ENCODE data around the gene WNT7B.
A peak's percentile ranks its signal among the peaks of the same experiment; 100 is the strongest.

Gene WNT7B

DNA sequence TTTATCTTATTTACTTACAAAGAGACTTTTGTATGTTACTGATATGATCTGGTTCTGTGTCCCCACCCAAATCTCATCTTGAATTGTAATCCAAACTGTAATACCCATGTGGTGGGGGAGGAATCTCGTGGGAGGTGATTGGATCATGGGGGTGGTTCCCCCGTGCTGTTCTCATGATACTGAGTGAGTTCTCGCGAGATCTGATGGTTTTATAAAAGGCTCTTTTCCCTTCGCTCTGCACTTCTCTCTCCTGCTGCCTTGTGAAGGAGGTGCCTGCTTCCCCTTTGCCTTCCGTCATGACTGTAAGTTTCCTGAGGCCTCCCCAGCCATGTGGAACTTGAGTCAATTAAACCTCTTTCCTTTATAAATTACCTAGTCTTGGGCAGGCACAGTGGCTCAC lies 42.4 kb upstream of the WNT7B start:
- TF ChIP-seq, protein P1, sequence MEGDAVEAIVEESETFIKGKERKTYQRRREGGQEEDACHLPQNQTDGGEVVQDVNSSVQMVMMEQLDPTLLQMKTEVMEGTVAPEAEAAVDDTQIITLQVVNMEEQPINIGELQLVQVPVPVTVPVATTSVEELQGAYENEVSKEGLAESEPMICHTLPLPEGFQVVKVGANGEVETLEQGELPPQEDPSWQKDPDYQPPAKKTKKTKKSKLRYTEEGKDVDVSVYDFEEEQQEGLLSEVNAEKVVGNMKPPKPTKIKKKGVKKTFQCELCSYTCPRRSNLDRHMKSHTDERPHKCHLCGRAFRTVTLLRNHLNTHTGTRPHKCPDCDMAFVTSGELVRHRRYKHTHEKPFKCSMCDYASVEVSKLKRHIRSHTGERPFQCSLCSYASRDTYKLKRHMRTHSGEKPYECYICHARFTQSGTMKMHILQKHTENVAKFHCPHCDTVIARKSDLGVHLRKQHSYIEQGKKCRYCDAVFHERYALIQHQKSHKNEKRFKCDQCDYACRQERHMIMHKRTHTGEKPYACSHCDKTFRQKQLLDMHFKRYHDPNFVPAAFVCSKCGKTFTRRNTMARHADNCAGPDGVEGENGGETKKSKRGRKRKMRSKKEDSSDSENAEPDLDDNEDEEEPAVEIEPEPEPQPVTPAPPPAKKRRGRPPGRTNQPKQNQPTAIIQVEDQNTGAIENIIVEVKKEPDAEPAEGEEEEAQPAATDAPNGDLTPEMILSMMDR (IDR thresholded peaks at IDR 0.05), result no peak

DNA sequence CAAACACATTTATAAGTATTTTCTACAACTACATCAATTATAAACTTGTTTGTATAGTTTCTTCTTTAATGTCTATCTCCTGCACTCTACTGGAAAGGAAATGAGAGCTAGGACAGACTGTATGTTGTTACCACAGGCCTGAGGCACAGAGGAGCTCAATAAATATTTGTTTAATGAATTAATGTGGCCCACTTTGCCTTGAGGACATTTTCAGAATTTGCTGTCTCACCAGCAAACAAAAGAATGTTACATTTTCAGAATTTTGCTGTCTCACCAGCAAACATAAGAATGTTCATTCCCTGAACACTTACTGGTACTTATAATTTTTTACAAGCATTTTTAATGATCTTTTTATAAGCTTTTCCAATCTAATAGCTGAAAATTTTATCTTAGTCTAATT lies 41.9 kb upstream of the WNT7B start:
- TF ChIP-seq, protein P1 (IDR thresholded peaks at IDR 0.05), result no peak

DNA sequence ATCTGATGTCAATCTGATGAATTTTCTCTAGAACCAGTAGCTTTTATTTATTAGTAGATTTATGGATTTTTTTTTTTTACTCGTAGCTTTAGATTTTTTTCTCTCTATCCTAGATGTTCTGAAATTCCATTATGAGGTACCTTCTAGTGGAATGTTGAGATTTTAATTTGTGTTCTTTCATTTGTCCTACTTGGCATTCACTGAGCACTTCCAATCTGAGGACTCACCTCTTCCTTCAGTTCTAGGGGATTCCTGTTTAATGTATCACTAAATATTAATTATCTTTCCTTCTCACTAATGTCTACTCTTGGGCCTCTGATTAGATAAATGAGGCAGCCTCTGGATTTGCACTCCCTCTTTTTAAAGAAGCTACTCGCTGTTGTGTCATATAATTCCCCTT lies 40.2 kb upstream of the WNT7B start:
- TF ChIP-seq, protein P1 (IDR thresholded peaks at IDR 0.05), result no peak

DNA sequence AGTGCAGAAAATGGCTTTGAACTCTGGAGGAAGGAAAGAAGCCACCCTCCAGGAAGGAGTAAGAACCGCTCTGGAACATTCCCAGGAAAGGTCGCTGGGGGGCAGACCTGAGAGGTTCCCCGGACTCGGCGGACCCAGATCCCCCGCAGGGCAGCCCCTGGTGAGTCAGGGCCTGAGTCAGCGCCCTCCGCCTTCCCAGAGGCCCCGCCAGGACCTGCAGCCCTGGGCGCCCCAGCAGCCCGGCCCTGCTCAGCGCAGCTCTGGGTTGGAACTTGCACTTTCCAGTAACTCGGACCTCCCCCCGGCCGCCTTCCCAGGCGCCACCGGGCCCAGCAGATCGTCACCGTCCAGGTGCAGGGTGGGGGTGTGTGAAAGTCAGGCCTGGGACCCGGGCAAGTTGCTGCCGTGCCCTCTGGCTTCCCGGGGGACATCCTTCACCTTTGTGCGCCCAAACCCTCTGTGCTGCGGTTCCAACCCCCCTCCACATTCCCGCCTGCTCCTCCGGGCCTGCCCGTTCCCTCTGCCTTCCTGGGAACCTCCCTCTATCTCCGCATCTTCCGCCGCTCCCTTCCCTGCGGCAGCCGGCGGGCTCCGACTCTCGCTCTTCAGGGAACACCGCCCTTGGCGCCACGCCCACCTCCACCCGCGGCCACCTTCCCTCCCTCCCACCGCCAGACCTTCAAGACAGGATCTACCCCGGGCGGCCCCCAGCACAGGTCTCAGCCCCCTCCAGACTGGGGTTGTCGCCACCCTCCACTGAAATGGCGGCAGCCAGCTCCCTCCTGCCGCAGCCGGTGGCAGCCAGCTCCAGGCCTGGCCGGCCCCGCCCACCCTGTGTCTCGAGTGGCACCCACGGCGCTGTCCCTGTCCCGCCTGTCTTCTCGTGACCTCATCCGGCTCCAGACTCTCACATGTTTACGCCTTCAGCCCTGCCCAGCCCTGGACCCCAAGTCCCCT lies 36.8 kb upstream of the WNT7B start:
- TF ChIP-seq, protein P1 (IDR thresholded peaks at IDR 0.05), result peak; percentile 53; the same call in 1 of the 2 replicates

DNA sequence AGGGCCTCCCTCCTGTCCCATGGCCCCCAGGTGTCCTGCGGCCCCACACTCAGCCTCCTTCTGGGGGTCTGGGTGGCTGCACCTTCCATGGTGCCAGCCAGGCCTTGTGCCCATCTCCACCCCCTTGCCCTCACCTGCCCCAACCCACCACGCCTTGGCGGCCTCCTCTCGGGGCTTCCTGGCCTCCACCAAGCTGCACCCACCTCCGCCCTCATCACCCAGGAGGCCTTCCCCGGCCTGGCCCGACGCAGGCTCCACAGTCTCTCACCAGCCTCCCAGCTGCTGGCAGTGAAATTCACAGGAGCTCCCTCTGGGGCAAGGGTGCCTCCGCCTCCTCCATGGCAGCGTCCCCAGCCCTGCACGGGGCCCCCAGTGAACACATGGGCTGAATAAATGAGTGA lies 35.9 kb upstream of the WNT7B start:
- TF ChIP-seq, protein P1 (IDR thresholded peaks at IDR 0.05), result no peak

DNA sequence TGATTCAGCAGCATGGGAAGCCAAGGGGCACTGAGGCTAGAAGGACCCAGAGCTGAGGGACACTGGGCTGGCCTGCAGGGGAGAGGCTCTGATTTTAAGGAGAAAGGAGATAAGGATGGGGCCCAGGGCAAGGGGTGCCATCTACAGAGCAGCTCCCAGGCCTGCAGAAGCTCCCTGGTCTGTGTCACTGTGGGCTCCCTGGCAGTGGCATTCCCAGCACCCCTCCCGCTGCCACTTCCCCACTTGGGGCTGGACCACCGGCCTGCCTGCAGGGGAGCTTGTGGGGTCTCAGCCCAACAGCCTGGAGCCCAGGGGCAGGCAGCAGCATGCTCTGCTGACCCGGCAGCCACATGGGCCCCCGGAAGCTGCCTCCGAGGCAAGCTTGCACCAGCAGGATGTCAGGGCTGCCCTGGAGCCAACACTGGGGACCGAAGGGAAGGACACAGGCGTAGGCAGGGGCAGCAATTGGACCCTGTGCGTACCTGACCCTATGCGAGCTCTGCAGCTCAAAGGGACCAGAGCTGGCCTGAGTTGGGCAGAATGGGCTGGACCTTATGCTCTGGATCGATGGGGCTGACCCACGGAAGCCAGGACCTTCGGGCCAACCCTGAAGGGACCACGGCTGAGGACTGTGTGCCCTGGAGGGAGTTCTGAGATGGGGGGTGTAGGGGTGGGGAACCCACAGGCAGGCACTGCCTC lies 35.4 kb upstream of the WNT7B start:
- TF ChIP-seq, protein P1 (IDR thresholded peaks at IDR 0.05), result no peak

DNA sequence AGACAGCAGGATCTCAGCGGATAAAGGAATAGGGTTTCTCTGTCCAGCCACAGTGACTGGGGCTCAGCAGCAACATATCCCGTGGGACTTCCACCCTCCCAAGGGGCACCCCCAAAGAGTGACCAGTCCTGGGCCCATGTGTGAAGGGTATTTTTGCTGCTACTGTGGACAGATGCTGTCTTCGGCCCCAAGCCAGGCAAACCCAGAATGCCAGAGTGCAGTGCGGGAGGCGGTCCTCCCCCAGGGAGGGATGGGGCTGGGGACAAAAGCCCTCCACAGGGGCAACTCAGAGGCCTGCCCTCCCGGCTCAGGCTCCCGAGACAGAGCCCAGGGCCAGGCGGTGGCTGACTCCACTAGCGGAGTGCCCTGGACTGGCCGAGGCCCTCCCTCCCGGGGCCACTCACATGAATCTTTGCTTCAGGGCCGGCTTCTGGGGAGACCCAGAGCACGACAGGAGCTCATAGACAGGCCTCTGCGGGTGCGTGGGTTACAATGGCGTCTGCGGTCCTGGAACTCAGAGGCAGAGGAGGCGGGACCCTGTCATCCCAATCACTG lies 34.7 kb upstream of the WNT7B start:
- TF ChIP-seq, protein P1 (IDR thresholded peaks at IDR 0.05), result no peak

Measured in LNCAP (cell line).